ENCODE measurements around the gene HDAC4.

The HDAC4 gene

DNA sequence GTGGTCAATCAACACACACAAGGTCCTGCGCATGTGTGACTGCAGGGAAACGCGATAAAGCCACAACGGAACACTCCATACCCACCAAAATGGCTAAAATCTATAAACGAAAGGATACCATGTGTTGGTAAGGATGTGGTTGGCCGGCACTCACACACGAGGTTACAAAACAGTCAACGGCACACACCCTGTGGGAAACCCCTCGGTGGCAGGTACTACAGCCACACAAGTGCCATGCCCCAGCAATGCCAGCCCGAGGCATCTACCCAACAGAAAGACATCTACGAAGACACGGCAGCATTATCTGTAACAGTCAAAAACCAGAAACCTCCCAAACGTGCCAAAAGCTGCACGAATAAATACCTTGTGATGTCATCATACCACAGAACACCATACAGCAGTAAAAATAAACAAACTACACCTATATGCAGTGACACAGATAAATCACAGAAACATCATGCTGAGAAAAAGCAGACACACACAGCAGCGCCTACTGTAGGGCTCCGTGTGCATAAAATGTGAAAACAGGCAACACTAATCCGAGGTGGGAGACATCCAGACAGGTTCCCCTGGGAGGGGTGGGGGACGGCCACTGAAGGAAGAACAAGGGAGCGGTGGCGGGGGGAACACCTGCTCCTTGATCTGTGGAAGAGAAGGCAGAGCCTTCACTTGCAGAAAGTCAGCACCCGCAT is 36.7 kb downstream of the HDAC4 start:
- Histone ChIP-seq H3K36me3 (ENCODE audit: insufficient read depth, low read length) (no peaks in the 10 kb centered on the region), H3K4me3 (ENCODE audit: low read depth, low read length, poor library complexity, severe bottlenecking) (no peak overlapping the region), H3K27me3 (ENCODE audit: insufficient read depth, low read length) (no peaks in the 10 kb centered on the region), H3K4me2 (ENCODE audit: low read length) (no peak overlapping the region), H3F3A (ENCODE audit: insufficient read depth, low read length) (no peaks in the 10 kb centered on the region), H3K4me1 (ENCODE audit: insufficient read depth, low read length, severe bottlenecking) (no peaks in the 10 kb centered on the region), H2AFZ (ENCODE audit: low read length) (no peak overlapping the region), H3K9ac (ENCODE audit: low read length) (no peak overlapping the region), H4K20me1 (ENCODE audit: insufficient read depth, low read length) (no peaks in the 10 kb centered on the region), H3K79me2 (ENCODE audit: insufficient read depth, low read length) (no peaks in the 10 kb centered on the region), H3K9me3 (ENCODE audit: low read length) (no peaks in the 10 kb centered on the region), H3K9me2 (ENCODE audit: low read depth, low read length) (no peaks in the 10 kb centered on the region), H3K27ac (ENCODE audit: low read depth, low read length, poor library complexity, severe bottlenecking) (no peak overlapping the region)
- no peak for TF ChIP-seq CTCF (IDR thresholded peaks at IDR 0.05; ENCODE audit: low read length)
- TF ChIP-seq EZH2 (IDR thresholded peaks at IDR 0.05; ENCODE audit: borderline replicate concordance, low read length), result no peak

GRCh38 chr2:239362507-239362906 is 38.3 kb downstream of the HDAC4 start:
- TF ChIP-seq CTCF (IDR thresholded peaks at IDR 0.05; ENCODE audit: low read length), result no peak
- Histone ChIP-seq H3K27ac (ENCODE audit: low read depth, low read length, poor library complexity, severe bottlenecking) (no peak overlapping the region), H2AFZ (ENCODE audit: low read length) (no peak overlapping the region), H3K36me3 (ENCODE audit: insufficient read depth, low read length) (no peaks in the 10 kb centered on the region), H3K9me3 (ENCODE audit: low read length) (no peaks in the 10 kb centered on the region), H3F3A (ENCODE audit: insufficient read depth, low read length) (no peaks in the 10 kb centered on the region), H3K4me3 (ENCODE audit: low read depth, low read length, poor library complexity, severe bottlenecking) (no peak overlapping the region), H3K27me3 (ENCODE audit: insufficient read depth, low read length) (no peaks in the 10 kb centered on the region), H3K4me2 (ENCODE audit: low read length) (no peak overlapping the region), H3K9me2 (ENCODE audit: low read depth, low read length) (no peaks in the 10 kb centered on the region), H3K4me1 (ENCODE audit: insufficient read depth, low read length, severe bottlenecking) (no peaks in the 10 kb centered on the region), H3K79me2 (ENCODE audit: insufficient read depth, low read length) (no peaks in the 10 kb centered on the region), H4K20me1 (ENCODE audit: insufficient read depth, low read length) (no peaks in the 10 kb centered on the region), H3K9ac (ENCODE audit: low read length) (no peak overlapping the region)

DNA sequence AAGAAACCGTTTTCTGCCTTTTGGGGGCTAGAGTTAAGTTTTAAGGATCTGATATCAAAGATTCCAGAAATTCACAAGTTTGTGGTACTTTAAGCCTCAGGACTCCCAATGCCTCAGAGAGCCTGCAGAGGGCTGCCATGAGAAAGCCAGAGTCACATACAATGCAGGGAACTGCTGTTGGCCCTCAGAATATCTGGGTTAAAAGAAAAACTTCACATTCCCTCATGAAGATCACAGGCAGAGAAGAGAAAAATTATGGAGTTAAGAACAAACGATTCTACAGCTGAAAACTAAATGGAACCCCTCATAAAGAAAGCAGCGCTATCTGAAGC is 39.5 kb downstream of the HDAC4 start:
- Histone ChIP-seq H2AFZ (ENCODE audit: low read length) (no peak overlapping the region), H4K20me1 (ENCODE audit: insufficient read depth, low read length) (no peaks in the 10 kb centered on the region), H3K27me3 (ENCODE audit: insufficient read depth, low read length) (no peaks in the 10 kb centered on the region), H3K4me2 (ENCODE audit: low read length) (no peak overlapping the region), H3K9me3 (ENCODE audit: low read length) (no peaks in the 10 kb centered on the region), H3K4me3 (ENCODE audit: low read depth, low read length, poor library complexity, severe bottlenecking) (no peak overlapping the region), H3K9me2 (ENCODE audit: low read depth, low read length) (no peaks in the 10 kb centered on the region), H3K4me1 (ENCODE audit: insufficient read depth, low read length, severe bottlenecking) (no peaks in the 10 kb centered on the region), H3K9ac (ENCODE audit: low read length) (no peak overlapping the region), H3K36me3 (ENCODE audit: insufficient read depth, low read length) (no peaks in the 10 kb centered on the region), H3K79me2 (ENCODE audit: insufficient read depth, low read length) (no peaks in the 10 kb centered on the region), H3K27ac (ENCODE audit: low read depth, low read length, poor library complexity, severe bottlenecking) (no peak overlapping the region), H3F3A (ENCODE audit: insufficient read depth, low read length) (no peaks in the 10 kb centered on the region)
- TF ChIP-seq CTCF (IDR thresholded peaks at IDR 0.05; ENCODE audit: low read length), result no peak
- TF ChIP-seq EZH2 (IDR thresholded peaks at IDR 0.05; ENCODE audit: borderline replicate concordance, low read length), result no peak
